Activated T-helper 1 cell treated with anti-CD3 and anti-CD28 coated beads, Interleukin-12 subunit alpha, Interleukin-12 subunit beta, Interleukin-2, Interleukin-4 antibody, amounts not matched to agents 30 ng/mL and 10 ng/mL and 1 ng/mL, durations not matched to agents 14 hours and 24 hours and 36 hours (primary cell): ENCODE results near the gene LRRK1. TPM values are rescaled to one million over a fixed set of nuclear protein-coding genes. Genes with fewer than 3 reads are reported as not detected.
"Not testable (repeated sequence)": the region's sequence is repeated elsewhere in the genome, so short reads cannot be mapped to it uniquely, and the experiment has no call there.

Source experiments
- DNase-seq: peaks from one replicate; pipeline ENCODE4 v3.0.0; 2021; ENCODE audit warnings: low spot score
- H3K27ac Mint-ChIP-seq: one replicate; pipeline ENCODE4 v1.8.0; 2021; ENCODE audit warnings: mild to moderate bottlenecking, mixed read lengths
- H3K27me3 Mint-ChIP-seq: one replicate; pipeline ENCODE4 v1.8.0; 2022; ENCODE audit warnings: mild to moderate bottlenecking, moderate library complexity, mixed read lengths; ENCODE audit not compliant: insufficient read depth
- H3K36me3 Mint-ChIP-seq: one replicate; pipeline ENCODE4 v1.8.0; 2021; ENCODE audit warnings: low read depth, mixed read lengths
- H3K4me1 Mint-ChIP-seq: one replicate; pipeline ENCODE4 v1.8.0; 2021; ENCODE audit warnings: low read depth, mixed read lengths
- H3K4me3 Mint-ChIP-seq: one replicate; pipeline ENCODE4 v1.8.0; 2021; ENCODE audit warnings: mild to moderate bottlenecking, moderate library complexity, mixed read lengths
- H3K9me3 Mint-ChIP-seq: one replicate; pipeline ENCODE4 v1.8.0; 2021; ENCODE audit warnings: mixed read lengths
- intact Hi-C: fragments of 100-400 bp; cut with micrococcal nuclease; formaldehyde crosslinking; loops from one replicate; pipeline ENCODE4 v1.15.1; 2024
- total RNA-seq: library from RNA; stranded (reverse); gene quantifications from 2 replicates; pipeline ENCODE4 v1.2.3, GENCODE V29; 2022

The LRRK1 gene
- total RNA-seq, 1 donor from 2014 or later: 1.9 TPM

DNA sequence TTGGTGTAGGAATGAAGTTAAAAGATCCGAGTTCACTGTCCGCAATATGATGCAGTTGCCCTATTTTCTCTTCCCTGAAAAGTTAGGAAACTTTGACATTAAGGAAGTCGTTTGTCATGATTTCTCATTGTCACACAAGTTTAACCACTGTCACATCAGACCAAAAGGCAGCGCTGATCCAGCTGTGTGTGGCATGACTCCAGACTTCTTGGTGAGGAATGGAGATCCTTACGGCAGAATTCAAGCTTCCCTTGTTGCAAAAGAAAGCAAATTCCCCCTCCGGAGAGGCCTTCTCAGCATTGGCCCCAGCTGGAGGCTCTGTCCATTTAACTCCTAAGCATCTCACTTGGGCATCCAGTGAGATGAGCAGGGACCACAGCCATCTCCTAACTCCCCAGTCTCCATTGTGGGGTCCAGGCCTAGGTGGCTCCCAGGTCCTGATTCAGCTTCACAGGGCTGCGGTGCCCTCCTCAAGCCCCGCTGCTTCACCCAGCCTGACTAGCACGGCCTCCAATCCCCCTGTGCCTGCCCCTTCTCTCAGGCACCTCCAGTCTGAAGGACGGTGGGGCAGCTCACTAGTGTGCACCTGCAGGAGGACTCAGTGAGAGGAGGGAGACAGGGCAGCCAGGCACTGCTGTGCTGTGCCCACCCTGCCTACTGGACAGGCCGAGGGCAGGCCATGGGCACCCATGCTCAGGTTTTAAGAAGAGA lies 173.2 kb downstream of the LRRK1 start:
- H3K36me3 Mint-ChIP-seq: peaks cover 5% of the 10 kb centered on the region
- DNase-seq: no peak
- H3K9me3 Mint-ChIP-seq: peaks cover 4% of the 10 kb centered on the region
- peaks cover 2% of the 10 kb centered on the region for H3K27me3 Mint-ChIP-seq
- H3K4me1 Mint-ChIP-seq: peaks cover 34% of the 10 kb centered on the region
- H3K4me3 Mint-ChIP-seq: no peak overlapping the region
- intact Hi-C loops: loop anchor here (5.0 kb wide), 1 partner anchor 95 kb away; no protein-coding TSS in a partner anchor
- H3K27ac Mint-ChIP-seq: no peak overlapping the region

DNA sequence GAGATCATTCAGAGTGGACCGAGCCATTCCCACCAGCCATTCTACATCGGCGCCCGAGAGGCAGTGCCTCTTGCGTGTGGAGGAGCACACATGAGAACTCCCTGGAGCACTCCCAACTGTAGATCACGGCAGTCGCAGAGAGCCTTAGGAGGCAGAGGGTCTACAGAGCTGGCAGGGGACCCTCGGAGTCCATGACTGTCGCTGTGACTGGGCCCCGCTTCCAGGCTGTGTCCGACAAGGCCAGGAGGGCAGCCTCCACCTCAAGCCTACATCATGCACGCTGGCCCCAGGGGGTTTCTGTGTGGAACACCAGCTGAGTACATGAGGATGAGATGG lies 173.7 kb downstream of the LRRK1 start:
- Mint-ChIP-seq H3K4me3 (no peak overlapping the region), H3K4me1 (peaks cover 34% of the 10 kb centered on the region), H3K36me3 (peaks cover 5% of the 10 kb centered on the region)

DNA sequence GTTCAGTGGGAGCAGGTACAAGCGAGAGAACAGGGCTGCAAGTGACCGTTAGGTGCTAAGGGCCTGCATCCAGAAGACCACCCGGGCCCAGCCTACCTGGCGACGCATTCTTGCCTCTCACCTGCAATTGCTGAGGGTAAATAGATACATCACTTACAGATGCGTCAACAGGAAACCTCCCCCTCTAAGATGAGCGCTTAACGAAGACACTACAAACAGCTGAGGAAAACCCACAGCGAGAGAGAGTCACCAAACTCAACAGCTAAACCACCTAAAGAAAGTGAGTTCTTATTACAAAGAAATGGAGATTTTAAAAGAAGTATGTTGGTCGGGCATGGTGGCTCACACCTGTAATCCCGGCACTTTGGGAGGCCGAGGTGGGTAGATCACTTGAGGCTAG lies 174.8 kb downstream of the LRRK1 start:
- Mint-ChIP-seq H3K4me1 (peaks cover 37% of the 10 kb centered on the region), H3K27ac (peak overlapping the region; percentile 44), H3K4me3 (peak overlapping the region; percentile 15), H3K9me3 (peaks cover 4% of the 10 kb centered on the region), H3K36me3 (peaks cover 5% of the 10 kb centered on the region), H3K27me3 (peaks cover 2% of the 10 kb centered on the region)
- intact Hi-C loops: loop anchor here (5.0 kb wide), 1 partner anchor 93 kb away; no protein-coding TSS in a partner anchor
- no peak for DNase-seq

More for the DNA sequence above, 173.7 kb downstream of the LRRK1 start:
- intact Hi-C loops: loop anchor here (5.0 kb wide), 1 partner anchor 94 kb away; no protein-coding TSS in a partner anchor
- H3K27me3 Mint-ChIP-seq: peaks cover 2% of the 10 kb centered on the region
- no peak for DNase-seq
- no peak overlapping the region for H3K27ac Mint-ChIP-seq
- peaks cover 4% of the 10 kb centered on the region for H3K9me3 Mint-ChIP-seq

DNA sequence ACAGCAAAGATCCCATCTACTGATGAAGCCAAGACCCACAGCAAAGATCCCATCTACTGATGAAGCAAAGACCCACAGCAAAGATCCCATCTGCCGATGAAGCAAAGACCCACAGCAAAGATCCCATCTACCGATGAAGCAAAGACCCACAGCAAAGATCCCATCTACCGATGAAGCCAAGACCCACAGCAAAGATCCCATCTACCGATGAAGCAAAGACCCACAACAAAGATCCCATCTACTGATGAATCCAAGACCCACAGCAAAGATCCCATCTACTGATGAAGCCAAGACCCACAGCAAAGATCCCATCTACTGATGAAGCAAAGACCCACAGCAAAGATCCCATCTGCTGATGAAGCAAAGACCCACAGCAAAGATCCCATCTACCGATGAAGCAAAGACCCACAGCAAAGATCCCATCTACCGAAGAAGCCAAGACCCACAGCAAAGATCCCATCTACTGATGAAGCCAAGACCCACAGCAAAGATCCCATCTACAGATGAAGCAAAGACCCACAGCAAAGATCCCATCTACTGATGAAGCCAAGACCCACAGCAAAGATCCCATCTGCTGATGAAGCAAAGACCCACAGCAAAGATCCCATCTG lies 176.7 kb downstream of the LRRK1 start:
- peaks cover 19% of the 10 kb centered on the region for H3K4me1 Mint-ChIP-seq
- H3K9me3 Mint-ChIP-seq, H3K27me3 Mint-ChIP-seq, DNase-seq, H3K27ac Mint-ChIP-seq, H3K36me3 Mint-ChIP-seq, H3K4me3 Mint-ChIP-seq, intact Hi-C loops: not testable (repeated sequence)

DNA sequence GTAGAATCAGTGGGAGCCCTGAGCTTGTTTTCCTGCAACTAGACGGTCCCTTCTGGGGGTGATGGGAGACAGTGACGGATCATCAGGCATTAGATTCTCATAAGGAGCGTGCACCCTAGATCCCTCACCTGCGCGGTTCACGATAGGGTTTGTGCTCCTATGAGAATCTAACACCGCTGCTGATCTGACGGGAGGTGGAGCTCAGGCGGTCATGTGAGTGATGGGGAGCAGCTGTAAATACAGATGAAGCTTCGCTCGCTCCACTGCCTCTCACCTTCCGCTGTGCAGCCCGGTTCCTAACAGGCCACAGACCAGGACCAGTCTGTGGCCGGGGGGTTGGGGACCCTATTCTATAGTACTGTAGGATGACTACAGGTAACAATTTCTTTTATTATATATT lies 178.0 kb downstream of the LRRK1 start:
- Mint-ChIP-seq H3K27ac (no peak overlapping the region), H3K4me1 (peaks cover 19% of the 10 kb centered on the region), H3K27me3 (peaks cover 2% of the 10 kb centered on the region), H3K4me3 (no peak overlapping the region), H3K9me3 (peaks cover 4% of the 10 kb centered on the region), H3K36me3 (peaks cover 5% of the 10 kb centered on the region)
- no peak for DNase-seq
- intact Hi-C loops: no loop called here

DNA sequence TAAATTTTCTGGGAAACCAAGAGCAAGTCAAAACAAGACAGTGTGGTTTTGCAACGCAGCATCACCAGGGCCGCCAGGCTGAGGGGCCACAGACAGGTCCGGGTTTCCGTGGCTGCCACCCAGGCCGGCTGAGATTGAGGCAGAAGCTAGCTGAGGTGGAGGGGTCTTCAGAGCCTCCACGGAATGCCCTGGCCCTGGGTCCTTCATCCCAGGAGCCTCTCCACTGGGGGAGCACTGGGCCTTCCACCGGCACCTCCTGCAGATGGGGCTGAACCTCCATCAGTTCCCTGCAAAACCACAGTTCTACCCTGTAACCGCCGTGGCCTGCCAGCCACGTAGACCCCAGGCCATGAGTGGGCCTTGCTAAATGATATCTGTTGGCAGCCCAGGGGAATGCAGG lies 180.0 kb downstream of the LRRK1 start:
- no peak overlapping the region for H3K4me3 Mint-ChIP-seq
- peaks cover 5% of the 10 kb centered on the region for H3K36me3 Mint-ChIP-seq
- H3K27ac Mint-ChIP-seq: no peak overlapping the region
- peaks cover under 1% of the 10 kb centered on the region for H3K9me3 Mint-ChIP-seq
- H3K4me1 Mint-ChIP-seq: peaks cover 8% of the 10 kb centered on the region
- intact Hi-C loops: loop anchor here (2.0 kb wide), 1 partner anchor 62 kb away; no protein-coding TSS in a partner anchor
- DNase-seq: no peak
- H3K27me3 Mint-ChIP-seq: peaks cover 2% of the 10 kb centered on the region

DNA sequence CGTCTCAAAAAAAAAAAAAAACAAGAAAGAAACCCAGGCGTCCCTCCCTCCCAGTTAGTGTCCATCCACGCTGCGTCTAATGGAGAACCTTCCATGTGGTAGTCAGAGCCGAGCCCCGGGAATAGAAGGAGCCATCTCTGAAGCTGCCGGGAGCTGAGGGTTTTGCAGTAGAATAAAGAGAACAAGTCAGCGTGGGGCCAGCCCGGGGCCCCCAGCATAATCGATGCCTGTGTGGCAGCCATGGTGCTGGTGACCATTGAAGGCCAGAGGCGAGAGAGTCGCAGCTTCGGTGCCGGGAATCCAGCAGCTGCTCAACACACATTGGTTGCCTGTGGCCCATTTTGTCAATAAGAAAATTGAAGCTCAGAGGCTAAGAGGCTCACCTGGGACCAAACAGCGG lies 181.0 kb downstream of the LRRK1 start:
- no peak overlapping the region for H3K4me3 Mint-ChIP-seq
- H3K36me3 Mint-ChIP-seq: peaks cover 3% of the 10 kb centered on the region
- peaks cover 4% of the 10 kb centered on the region for H3K4me1 Mint-ChIP-seq
- intact Hi-C loops: no loop called here
- no peak overlapping the region for H3K27ac Mint-ChIP-seq
- H3K27me3 Mint-ChIP-seq: peaks cover 2% of the 10 kb centered on the region
- no peaks in the 10 kb centered on the region for H3K9me3 Mint-ChIP-seq
- no peak for DNase-seq

DNA sequence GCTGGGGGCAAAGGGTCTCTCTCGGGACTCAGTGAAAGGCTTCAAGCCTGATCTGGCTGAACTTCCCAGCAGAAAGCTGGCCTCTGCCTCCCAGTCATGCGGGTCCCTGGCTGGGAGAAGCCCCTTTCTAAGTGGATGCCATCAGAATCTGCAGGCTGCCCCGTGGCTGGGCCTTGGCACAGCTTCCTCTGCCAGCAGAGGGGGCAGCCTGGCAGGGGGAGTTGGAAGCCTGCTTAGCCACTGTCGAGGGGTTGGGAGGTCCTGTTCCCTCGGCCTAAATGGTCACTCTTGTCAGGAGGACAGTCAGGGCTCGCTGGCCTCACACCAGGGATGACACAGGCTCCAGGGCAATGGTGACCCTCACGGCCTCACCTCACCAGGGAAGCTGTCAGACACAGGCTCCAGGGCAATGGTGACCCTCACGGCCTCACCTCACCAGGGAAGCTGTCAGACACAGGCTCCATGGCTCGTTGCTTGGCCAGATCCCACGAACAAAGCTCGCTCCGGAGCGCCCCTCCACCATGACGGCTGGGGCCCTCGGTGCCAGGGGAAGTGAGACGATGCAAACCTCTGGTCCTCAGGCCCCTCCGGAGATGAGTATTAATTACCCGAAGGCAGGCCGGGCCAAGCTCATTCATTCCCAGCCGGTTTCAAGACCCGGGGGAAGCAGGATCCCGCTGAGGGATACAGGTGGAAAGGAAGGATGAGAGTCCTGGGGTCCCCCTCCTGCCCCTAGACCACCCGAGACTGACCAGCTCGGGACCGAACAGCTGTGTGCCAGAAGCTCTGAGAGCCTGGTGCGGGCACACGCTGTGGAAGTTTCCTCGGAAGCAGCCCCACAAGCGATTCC lies 181.7 kb downstream of the LRRK1 start:
- peaks cover 3% of the 10 kb centered on the region for H3K36me3 Mint-ChIP-seq

DNA sequence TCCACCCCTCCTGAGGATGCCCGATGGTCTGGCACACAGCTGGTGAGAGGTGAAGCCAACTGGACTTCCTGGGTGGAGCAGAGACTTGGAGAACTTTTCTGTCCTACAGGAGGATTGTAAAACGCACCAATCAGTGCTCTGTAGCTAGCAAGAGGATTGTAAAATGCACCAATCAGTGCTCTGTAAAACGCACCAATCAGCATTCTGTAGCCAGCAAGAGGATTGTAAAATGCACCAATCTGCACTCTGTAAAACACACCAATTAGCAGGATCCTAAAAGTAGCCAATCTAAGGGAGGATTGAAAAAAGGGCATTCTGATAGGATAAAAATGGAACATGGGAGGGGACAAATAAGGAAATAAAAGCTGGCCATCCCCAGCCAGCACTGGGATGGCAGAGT lies 182.5 kb downstream of the LRRK1 start:
- H3K27ac Mint-ChIP-seq: no peak overlapping the region
- peaks cover 3% of the 10 kb centered on the region for H3K36me3 Mint-ChIP-seq
- DNase-seq: no peak
- H3K4me1 Mint-ChIP-seq: peaks cover 4% of the 10 kb centered on the region
- intact Hi-C loops: no loop called here
- H3K4me3 Mint-ChIP-seq: no peak overlapping the region
- no peaks in the 10 kb centered on the region for H3K9me3 Mint-ChIP-seq
- H3K27me3 Mint-ChIP-seq: no peaks in the 10 kb centered on the region

More for the DNA sequence above, 181.7 kb downstream of the LRRK1 start:
- Mint-ChIP-seq H3K4me1 (peaks cover 4% of the 10 kb centered on the region), H3K9me3 (no peaks in the 10 kb centered on the region), H3K27ac (no peak overlapping the region), H3K4me3 (no peak overlapping the region), H3K27me3 (no peaks in the 10 kb centered on the region)
- intact Hi-C loops: no loop called here
- DNase-seq: no peak

DNA sequence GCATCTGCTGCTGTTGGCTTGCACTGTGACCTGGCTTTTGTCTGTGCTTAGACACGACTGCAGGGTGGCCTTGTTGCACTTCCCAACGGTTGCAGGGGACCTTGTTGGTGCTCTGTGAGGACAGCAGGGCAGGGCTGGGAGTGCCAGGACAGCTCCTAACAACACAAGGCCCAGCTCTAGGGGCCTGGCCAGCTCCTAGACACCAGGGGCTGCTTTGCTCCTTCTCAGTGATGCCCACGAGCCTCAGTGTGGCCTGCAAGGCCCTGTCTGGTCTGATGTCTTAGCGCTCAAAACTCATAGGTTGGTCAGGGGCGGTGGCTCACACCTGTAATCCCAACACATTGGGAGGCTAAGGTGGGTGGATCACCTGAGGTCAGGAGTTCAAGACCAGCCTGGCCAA lies 183.6 kb downstream of the LRRK1 start:
- no peak overlapping the region for H3K4me3 Mint-ChIP-seq
- peaks cover 4% of the 10 kb centered on the region for H3K4me1 Mint-ChIP-seq
- H3K27ac Mint-ChIP-seq: no peak overlapping the region
- DNase-seq: no peak
- no peaks in the 10 kb centered on the region for H3K9me3 Mint-ChIP-seq
- H3K27me3 Mint-ChIP-seq: no peaks in the 10 kb centered on the region
- intact Hi-C loops: no loop called here
- H3K36me3 Mint-ChIP-seq: peaks cover 3% of the 10 kb centered on the region

DNA sequence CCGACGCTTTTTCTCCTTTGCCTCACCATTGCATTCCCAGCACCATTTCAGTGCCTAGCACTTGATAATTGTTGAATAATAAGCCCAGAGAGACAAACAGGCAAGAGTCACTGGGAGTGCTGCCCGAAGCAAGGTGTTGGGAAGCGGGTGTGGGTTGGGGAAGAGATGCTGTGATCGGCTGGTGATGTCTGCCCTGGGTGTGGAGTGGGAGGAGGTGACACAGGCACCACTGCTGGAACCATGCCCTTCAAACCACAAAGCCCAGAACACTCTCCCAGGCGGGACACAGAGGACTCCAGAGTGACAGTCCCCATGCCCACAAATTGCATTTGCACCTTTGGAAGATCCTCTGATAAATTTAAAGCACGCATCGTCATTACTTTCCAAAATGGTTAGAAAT lies 184.4 kb downstream of the LRRK1 start:
- H3K36me3 Mint-ChIP-seq: peaks cover 3% of the 10 kb centered on the region
- intact Hi-C loops: no loop called here

DNA sequence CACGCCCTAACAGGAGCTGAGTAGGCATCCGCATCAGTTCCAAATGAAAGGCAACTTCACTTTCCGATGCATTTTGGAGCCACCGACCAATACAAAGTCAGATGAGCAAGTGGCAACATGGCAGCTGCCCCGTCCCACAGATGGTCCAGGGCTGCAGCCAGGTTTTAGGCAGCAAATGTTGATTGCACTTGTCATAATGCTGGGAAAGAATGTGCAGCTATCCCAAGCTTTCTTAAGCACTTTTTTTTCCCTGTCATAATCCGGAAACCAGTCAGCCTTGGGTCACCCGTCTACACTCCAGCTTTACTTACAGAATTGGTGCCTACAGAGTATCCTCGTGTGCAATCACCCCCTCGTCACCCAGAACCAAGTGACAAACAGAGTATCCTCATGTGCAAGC lies 185.0 kb downstream of the LRRK1 start:
- no peaks in the 10 kb centered on the region for H3K27me3 Mint-ChIP-seq
- H3K36me3 Mint-ChIP-seq: peaks cover 3% of the 10 kb centered on the region
- no peak overlapping the region for H3K27ac Mint-ChIP-seq
- H3K9me3 Mint-ChIP-seq: no peaks in the 10 kb centered on the region
- H3K4me3 Mint-ChIP-seq: no peak overlapping the region
- DNase-seq: no peak
- H3K4me1 Mint-ChIP-seq: no peaks in the 10 kb centered on the region
- intact Hi-C loops: no loop called here

More for the DNA sequence above, 184.4 kb downstream of the LRRK1 start:
- Mint-ChIP-seq H3K9me3 (no peaks in the 10 kb centered on the region), H3K27me3 (no peaks in the 10 kb centered on the region), H3K4me1 (peaks cover 3% of the 10 kb centered on the region), H3K27ac (no peak overlapping the region), H3K4me3 (no peak overlapping the region)
- no peak for DNase-seq
